Measurements from ENCODE around the gene EML6. TPM values are rescaled to one million over a fixed set of nuclear protein-coding genes. Genes with fewer than 3 reads are reported as not detected.
A peak's percentile ranks its signal among the peaks of the same experiment; 100 is the strongest.

The EML6 gene
- total and polyA plus RNA-seq, 2 of the 13 experiments (the other 11 are each of a cell fraction or from before 2014, with no cell fraction given), result 17.2 to 32.4 TPM

GRCh38 chr2:54899576-54900200 lies 176.2 kb downstream of the EML6 start (continued):
- TF ChIP-seq SMC3 (IDR thresholded peaks at IDR 0.05; ENCODE audit: low read length) (peak; percentile 59), SMYD3 (CRISPR knock-in tag; IDR thresholded peaks at IDR 0.05) (0 out of 2 replicates have a peak, but pooled peaks have one; percentile 19), RCOR2 (CRISPR knock-in tag; IDR thresholded peaks at IDR 0.05) (no peak), TEAD3 (CRISPR knock-in tag; optimal IDR thresholded peaks at IDR 0.05; ENCODE audit: borderline replicate concordance) (peak; percentile 57), ZBTB7A (CRISPR knock-in tag; IDR thresholded peaks at IDR 0.05) (no peak), KAT7 (CRISPR knock-in tag; IDR thresholded peaks at IDR 0.05; ENCODE audit: borderline replicate concordance) (no peak), ISL2 (CRISPR knock-in tag; IDR thresholded peaks at IDR 0.05) (no peak), STAG1 (CRISPR knock-in tag; IDR thresholded peaks at IDR 0.05) (peak; percentile 85), RAD21 (CRISPR knock-in tag; IDR thresholded peaks at IDR 0.05) (peak; percentile 63), HDAC2 (CRISPR knock-in tag; IDR thresholded peaks at IDR 0.05) (no peak), NR2F1 (CRISPR knock-in tag; IDR thresholded peaks at IDR 0.05) (no peak), GFI1 (CRISPR knock-in tag; IDR thresholded peaks at IDR 0.05; ENCODE audit: borderline replicate concordance) (no peak), ZC3H13 (CRISPR knock-in tag; IDR thresholded peaks at IDR 0.05) (no peak)

GRCh38 chr2:54901224-54901986 lies 177.9 kb downstream of the EML6 start:
- Histone ChIP-seq H3K27ac (ENCODE audit: extremely low read length, insufficient read depth, low read length) (no peak overlapping the region), H2AFZ (ENCODE audit: low read length) (no peak overlapping the region), H3K9me3 (ENCODE audit: low read length) (no peaks in the 10 kb centered on the region), H3K36me3 (replicated peaks in 1 of 2; ENCODE audit: control insufficient read depth in 1 of 2, insufficient read depth in 2 of 2, low read length in 2 of 2) (no peaks in the 10 kb centered on the region), H3K9ac (ENCODE audit: insufficient read depth, low read depth, low read length) (no peak overlapping the region), H3K4me1 (ENCODE audit: insufficient read depth, low read length) (peaks cover 26% of the 10 kb centered on the region), H4K20me1 (ENCODE audit: insufficient read depth, low read length) (no peaks in the 10 kb centered on the region), H3K4me3 (replicated peaks in 1 of 3; ENCODE audit: insufficient read depth in 1 of 3, low read depth in 2 of 3, low read length in 3 of 3) (no peak overlapping the region), H3K79me2 (ENCODE audit: insufficient read depth, low read length) (no peaks in the 10 kb centered on the region), H3K27me3 (ENCODE audit: control insufficient read depth in 1 of 2, insufficient read depth in 2 of 2, low read length in 2 of 2) (no peaks in the 10 kb centered on the region), H3K4me2 (ENCODE audit: low read depth, low read length) (no peak overlapping the region)
- no peak for ATAC-seq
- no TSS peak for BruUV-seq (replicated peaks)
- FAIRE-seq, result peak; percentile 4
- CTCF ChIA-PET (ENCODE audit: low intra/inter-chr PET ratio, low total read pairs), result no interaction called here
- DNase-seq (ENCODE audit: low spot score), result no peak
- in situ Hi-C loops (cut with HindIII; ENCODE audit: extremely low pct_ligation_motif_present, low pct_unique_long_range_greater_than_20kb), result no loop called here
- POLR2A ChIA-PET, result no interaction called here
- intact Hi-C loops (cut with micrococcal nuclease; ENCODE audit: unreplicated experiment), result loop anchor here (2.0 kb wide), 1 partner anchor 111 kb away; no protein-coding TSS in a partner anchor
- 77% methylated on average over 9 of the region's 9 CpGs for WGBS (ENCODE audit: low lambda C conversion rate)
- no peak for TF ChIP-seq FOXJ3 (CRISPR knock-in tag; IDR thresholded peaks at IDR 0.05; ENCODE audit: borderline replicate concordance)
- TF ChIP-seq SMAD9 (CRISPR knock-in tag; IDR thresholded peaks at IDR 0.05), result no peak
- no peak for TF ChIP-seq HNF1B (CRISPR knock-in tag; IDR thresholded peaks at IDR 0.05)
- TF ChIP-seq SCMH1 (CRISPR knock-in tag; IDR thresholded peaks at IDR 0.05; ENCODE audit: borderline replicate concordance), result no peak
- no peak for TF ChIP-seq ZNF232 (CRISPR knock-in tag; IDR thresholded peaks at IDR 0.05; ENCODE audit: borderline replicate concordance)
- TF ChIP-seq ELF3 (CRISPR knock-in tag; IDR thresholded peaks at IDR 0.05), result no peak
- no peak for TF ChIP-seq ZBTB8A (CRISPR knock-in tag; IDR thresholded peaks at IDR 0.05; ENCODE audit: borderline replicate concordance, low read depth)
- no peak for TF ChIP-seq ZNF556 (CRISPR knock-in tag; IDR thresholded peaks at IDR 0.05; ENCODE audit: borderline replicate concordance)
